ENCODE data around the gene TXNRD1.

TXNRD1 gene

DNA sequence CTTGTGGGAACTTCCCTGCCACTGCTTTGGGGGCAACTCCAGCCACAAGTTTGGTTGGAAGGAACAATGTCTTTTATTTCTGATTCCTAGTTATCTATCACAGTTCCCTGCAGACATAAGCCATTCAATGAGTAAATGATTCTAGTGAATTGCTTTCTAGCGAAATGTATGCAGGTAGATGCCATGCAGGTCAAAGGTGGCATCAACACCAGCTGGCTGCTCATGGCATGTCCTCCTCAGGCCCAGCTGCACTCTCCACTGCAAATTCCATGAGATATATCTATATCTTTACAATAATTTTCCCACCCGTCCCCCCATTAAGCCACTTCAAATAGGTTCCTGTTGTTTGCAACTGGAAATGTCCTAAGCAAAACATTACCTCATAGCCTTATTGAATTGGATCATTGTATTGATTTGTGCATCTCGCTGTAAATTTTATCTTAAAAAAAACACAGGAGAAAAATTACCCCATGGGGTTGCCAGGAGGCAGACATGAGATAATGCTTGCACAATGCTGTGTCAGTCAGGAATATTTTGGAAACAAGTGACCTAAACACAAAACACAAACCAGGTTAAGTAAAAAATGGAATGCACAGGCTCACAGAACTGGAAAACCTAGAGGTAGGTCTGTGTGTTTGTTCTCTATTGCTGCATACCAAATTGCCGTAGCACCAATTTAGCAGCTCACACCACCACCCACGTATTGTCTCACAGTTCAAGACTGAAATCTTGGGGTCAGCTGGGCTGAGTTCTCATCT, 32.8 kb upstream of the TXNRD1 start:
- H3K4me2 ChIP-seq (ENCODE audit: low read length): no peak overlapping the region
- H3K36me3 ChIP-seq (ENCODE audit: control insufficient read depth, insufficient read depth, low read length): no peaks in the 10 kb centered on the region
- peaks cover 24% of the 10 kb centered on the region for H3K4me1 ChIP-seq
- no peak overlapping the region for H3K27ac ChIP-seq
- no peaks in the 10 kb centered on the region for H3K79me2 ChIP-seq
- no peak overlapping the region for H2AFZ ChIP-seq
- TF ChIP-seq, protein P1, sequence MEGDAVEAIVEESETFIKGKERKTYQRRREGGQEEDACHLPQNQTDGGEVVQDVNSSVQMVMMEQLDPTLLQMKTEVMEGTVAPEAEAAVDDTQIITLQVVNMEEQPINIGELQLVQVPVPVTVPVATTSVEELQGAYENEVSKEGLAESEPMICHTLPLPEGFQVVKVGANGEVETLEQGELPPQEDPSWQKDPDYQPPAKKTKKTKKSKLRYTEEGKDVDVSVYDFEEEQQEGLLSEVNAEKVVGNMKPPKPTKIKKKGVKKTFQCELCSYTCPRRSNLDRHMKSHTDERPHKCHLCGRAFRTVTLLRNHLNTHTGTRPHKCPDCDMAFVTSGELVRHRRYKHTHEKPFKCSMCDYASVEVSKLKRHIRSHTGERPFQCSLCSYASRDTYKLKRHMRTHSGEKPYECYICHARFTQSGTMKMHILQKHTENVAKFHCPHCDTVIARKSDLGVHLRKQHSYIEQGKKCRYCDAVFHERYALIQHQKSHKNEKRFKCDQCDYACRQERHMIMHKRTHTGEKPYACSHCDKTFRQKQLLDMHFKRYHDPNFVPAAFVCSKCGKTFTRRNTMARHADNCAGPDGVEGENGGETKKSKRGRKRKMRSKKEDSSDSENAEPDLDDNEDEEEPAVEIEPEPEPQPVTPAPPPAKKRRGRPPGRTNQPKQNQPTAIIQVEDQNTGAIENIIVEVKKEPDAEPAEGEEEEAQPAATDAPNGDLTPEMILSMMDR (IDR thresholded peaks at IDR 0.05): no peak
- no peaks in the 10 kb centered on the region for H3K9me3 ChIP-seq (ENCODE audit: control insufficient read depth, low read length)
- H3K4me3 ChIP-seq (ENCODE audit: low read depth, low read length): no peak overlapping the region
- no peaks in the 10 kb centered on the region for H3K27me3 ChIP-seq (ENCODE audit: control insufficient read depth, insufficient read depth, low read length)
- H3K9ac ChIP-seq: no peak overlapping the region

DNA sequence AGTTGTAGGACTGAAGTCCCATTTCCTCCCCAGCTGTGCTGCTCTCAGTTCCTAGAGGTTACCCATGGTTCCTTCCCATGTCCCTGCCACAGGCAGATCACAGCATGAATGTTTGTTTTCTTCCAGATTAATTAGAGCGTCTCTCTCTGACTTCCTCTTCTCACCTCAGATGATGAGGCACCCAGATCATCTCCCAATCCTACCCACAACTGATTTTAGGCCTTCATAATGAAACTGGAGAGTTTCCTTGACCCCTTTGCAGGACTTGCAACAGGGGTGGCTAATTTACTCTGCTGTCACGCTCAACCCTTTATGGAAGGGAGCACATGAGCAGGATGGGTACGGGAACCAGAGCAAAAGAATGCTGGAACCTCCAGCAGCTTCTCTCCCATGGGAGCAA, 32.1 kb upstream of the TXNRD1 start:
- Histone ChIP-seq H3K36me3 (ENCODE audit: control insufficient read depth, insufficient read depth, low read length) (no peaks in the 10 kb centered on the region), H3K4me2 (ENCODE audit: low read length) (no peak overlapping the region), H3K4me3 (ENCODE audit: low read depth, low read length) (no peak overlapping the region), H3K9me3 (ENCODE audit: control insufficient read depth, low read length) (no peaks in the 10 kb centered on the region), H2AFZ (no peak overlapping the region), H3K4me1 (peaks cover 18% of the 10 kb centered on the region), H3K9ac (no peak overlapping the region), H3K27ac (no peak overlapping the region), H3K27me3 (ENCODE audit: control insufficient read depth, insufficient read depth, low read length) (no peaks in the 10 kb centered on the region), H3K79me2 (no peaks in the 10 kb centered on the region)
- TF ChIP-seq, protein P1 (IDR thresholded peaks at IDR 0.05): no peak

DNA sequence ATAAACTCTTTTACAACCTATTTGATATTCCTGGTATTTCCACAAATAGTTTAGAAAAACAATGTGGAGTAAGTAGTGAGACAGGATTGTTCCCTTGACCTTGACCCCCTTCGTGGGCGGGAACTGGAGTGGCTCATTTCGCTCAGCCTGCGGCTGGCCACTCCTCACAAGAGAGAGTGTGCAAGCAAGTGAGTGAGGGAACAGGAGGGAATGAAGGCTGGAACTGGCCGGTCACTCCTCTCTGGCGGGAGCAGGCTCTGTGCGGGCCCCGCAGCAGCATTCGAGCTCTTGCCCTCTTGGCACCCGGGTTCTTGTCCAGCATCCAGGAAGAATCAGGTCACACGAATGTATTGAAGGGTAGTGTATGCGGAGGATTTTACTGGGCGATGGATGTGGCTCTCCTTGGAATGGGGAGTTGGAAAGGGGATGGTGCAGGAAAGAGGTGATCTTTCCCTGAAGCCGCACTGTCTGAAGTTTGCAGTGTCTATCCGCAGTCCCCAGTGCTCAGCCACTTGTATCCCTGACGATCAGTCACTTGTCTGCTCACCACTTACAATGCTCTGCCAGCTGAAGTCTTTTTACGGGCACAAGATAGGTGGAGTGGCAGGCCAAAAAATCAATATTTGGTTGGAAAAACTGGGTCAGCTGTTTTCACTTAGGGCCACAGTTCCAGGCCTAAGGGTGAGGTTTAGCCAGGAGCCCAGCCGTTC, 28.0 kb upstream of the TXNRD1 start:
- Histone ChIP-seq H3K4me3 (ENCODE audit: low read depth, low read length) (no peak overlapping the region), H3K4me1 (peaks cover 3% of the 10 kb centered on the region), H2AFZ (no peak overlapping the region), H3K36me3 (ENCODE audit: control insufficient read depth, insufficient read depth, low read length) (no peaks in the 10 kb centered on the region), H3K79me2 (no peaks in the 10 kb centered on the region), H3K27ac (no peak overlapping the region), H3K27me3 (ENCODE audit: control insufficient read depth, insufficient read depth, low read length) (no peaks in the 10 kb centered on the region), H3K9ac (no peak overlapping the region), H3K9me3 (ENCODE audit: control insufficient read depth, low read length) (no peaks in the 10 kb centered on the region), H3K4me2 (ENCODE audit: low read length) (no peak overlapping the region)
- TF ChIP-seq, protein P1 (IDR thresholded peaks at IDR 0.05): no peak

DNA sequence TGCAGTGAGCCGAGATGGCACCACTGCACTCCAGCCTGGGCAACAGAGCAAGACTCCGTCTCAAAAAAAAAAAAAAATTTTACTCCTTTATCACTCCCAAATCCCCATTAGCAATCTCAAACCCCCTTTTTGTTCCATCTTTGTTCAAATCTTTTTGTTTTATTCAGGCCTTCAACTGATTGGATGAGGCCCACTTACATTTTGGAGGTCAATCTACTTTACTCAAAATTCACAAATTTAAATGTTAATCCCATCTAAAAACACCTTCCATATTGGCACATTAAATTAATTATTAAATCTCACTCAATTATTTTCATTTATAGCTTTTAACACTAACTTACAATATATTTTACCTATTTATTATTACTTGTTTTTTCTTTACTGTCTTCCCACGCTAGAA, 27.0 kb upstream of the TXNRD1 start:
- no peak overlapping the region for H3K9ac ChIP-seq
- H3K4me3 ChIP-seq (ENCODE audit: low read depth, low read length): no peak overlapping the region
- H3K4me2 ChIP-seq (ENCODE audit: low read length): no peak overlapping the region
- H3K4me1 ChIP-seq: peaks cover 3% of the 10 kb centered on the region
- H3K9me3 ChIP-seq (ENCODE audit: control insufficient read depth, low read length): no peaks in the 10 kb centered on the region
- TF ChIP-seq, protein P1 (IDR thresholded peaks at IDR 0.05): no peak
- no peaks in the 10 kb centered on the region for H3K36me3 ChIP-seq (ENCODE audit: control insufficient read depth, insufficient read depth, low read length)
- no peak overlapping the region for H3K27ac ChIP-seq
- H3K79me2 ChIP-seq: no peaks in the 10 kb centered on the region
- no peak overlapping the region for H2AFZ ChIP-seq
- H3K27me3 ChIP-seq (ENCODE audit: control insufficient read depth, insufficient read depth, low read length): no peaks in the 10 kb centered on the region

All from parathyroid adenoma (tissue), 2 donors.